ENCODE results near the gene FUT8. TPM values are rescaled to one million over a fixed set of nuclear protein-coding genes. Genes with fewer than 3 reads are reported as not detected.

Gene FUT8
- total and polyA plus RNA-seq, 2 of the 8 experiments (the other 6 are each of a cell fraction or from before 2014, with no cell fraction given), result 10.5 to 25.1 TPM

GRCh38 chr14:65639216-65639615 lies 226.7 kb downstream of the FUT8 start:
- DNase-seq (ENCODE audit: low read depth in 1 of 2, low spot score in 2 of 2), result no peak
- Histone ChIP-seq H3K4me2 (ENCODE audit: insufficient read depth in 1 of 2, low read depth in 2 of 2, low read length in 2 of 2) (no peak overlapping the region), H4K5ac (ENCODE audit: insufficient read length, low read depth, low read length) (no peak overlapping the region), H3K79me2 (ENCODE audit: control insufficient read depth in 1 of 2, insufficient read depth in 2 of 2, low read length in 2 of 2) (no peaks in the 10 kb centered on the region), H3K18ac (ENCODE audit: extremely low read depth, low read length) (no peak overlapping the region), H3K27ac (ENCODE audit: low read depth, low read length) (no peak overlapping the region), H2BK5ac (ENCODE audit: low read depth, low read length) (no peak overlapping the region), H2AK5ac (ENCODE audit: low read depth, low read length) (no peak overlapping the region), H4K8ac (ENCODE audit: extremely low read depth, insufficient read depth, low read length) (no peak overlapping the region), H3K23me2 (ENCODE audit: low read depth, low read length) (no peaks in the 10 kb centered on the region), H3K56ac (replicated peaks; ENCODE audit: insufficient read length, low read depth, low read length) (no peak overlapping the region), H3K4me1 (replicated peaks in 1 of 4; ENCODE audit: control insufficient read depth in 3 of 4, insufficient read depth in 4 of 4, low read length in 3 of 4) (no peaks in the 10 kb centered on the region), H3K14ac (ENCODE audit: insufficient read length) (no peak overlapping the region), H3K4ac (replicated peaks; ENCODE audit: insufficient read length, low read depth, low read length) (no peak overlapping the region), H2BK20ac (ENCODE audit: low read length) (no peak overlapping the region), H2BK15ac (ENCODE audit: low read length) (no peak overlapping the region), H3K79me1 (ENCODE audit: low read depth, low read length) (no peaks in the 10 kb centered on the region), H4K91ac (replicated peaks; ENCODE audit: insufficient read length, low read length) (no peak overlapping the region), H4K20me1 (replicated peaks in 1 of 2; ENCODE audit: control insufficient read depth in 1 of 2, insufficient read depth in 2 of 2, low read length in 2 of 2) (no peaks in the 10 kb centered on the region), H3K4me3 (ENCODE audit: extremely low read depth in 1 of 4, insufficient read depth in 2 of 4, low read depth in 3 of 4, low read length in 4 of 4) (no peak overlapping the region), H3K36me3 (ENCODE audit: control insufficient read depth in 2 of 4, insufficient read depth in 4 of 4, low read length in 3 of 4) (no peaks in the 10 kb centered on the region), H3K9ac (replicated peaks in 1 of 4; ENCODE audit: extremely low read depth in 1 of 4, low read depth in 3 of 4, low read length in 3 of 4) (no peak overlapping the region), H2BK120ac (replicated peaks; ENCODE audit: low read depth, low read length) (no peak overlapping the region), H2AFZ (ENCODE audit: low read length) (no peak overlapping the region), H2BK12ac (ENCODE audit: low read depth, low read length) (no peak overlapping the region), H3K9me3 (ENCODE audit: insufficient read depth in 2 of 2, low read depth in 1 of 2, low read length in 1 of 2) (no peaks in the 10 kb centered on the region), H3K27me3 (replicated peaks in 1 of 4; ENCODE audit: control insufficient read depth in 3 of 4, extremely low read depth in 1 of 4, insufficient read depth in 3 of 4, low read length in 3 of 4) (no peaks in the 10 kb centered on the region), H3K23ac (ENCODE audit: insufficient read length) (no peak overlapping the region)
- no peak for FAIRE-seq
- POLR2A ChIA-PET (ENCODE audit: partially characterized antibody), result no interaction called here
- 85% methylated on average over 1 of the region's 1 CpG; no CpG with 5 or more reads in 1 of the 2 experiments for WGBS, 2 experiments (ENCODE audit: extremely low coverage in 1 of 2, insufficient coverage in 1 of 2, insufficient read length in 1 of 2, insufficient replicate concordance in 2 of 2, low coverage in 1 of 2, low lambda C conversion rate in 2 of 2, missing lambda C conversion rate in 1 of 2)
- CTCF ChIA-PET (ENCODE audit: partially characterized antibody), result interaction anchor here (0.7 to 1.3 kb wide), 3 partner anchors 11 to 135 kb away, joined by 4 read pairs; no protein-coding TSS in a partner anchor
- TF ChIP-seq TBP (IDR thresholded peaks at IDR 0.05; ENCODE audit: low read depth, low read length), result no peak
- TF ChIP-seq FOSL1 (IDR thresholded peaks at IDR 0.05; ENCODE audit: insufficient read depth, low read depth, low read length), result no peak
- TF ChIP-seq CHD1 (IDR thresholded peaks at IDR 0.05; ENCODE audit: low read depth, low read length), result no peak
- TF ChIP-seq GABPA (IDR thresholded peaks at IDR 0.05; ENCODE audit: borderline replicate concordance, insufficient read depth, low read length), result no peak
- TF ChIP-seq POLR2A (IDR thresholded peaks at IDR 0.05; ENCODE audit: control extremely low read depth in 1 of 2, low read depth in 2 of 2, low read length in 2 of 2), result no peak
- TF ChIP-seq CTCF (IDR thresholded peaks at IDR 0.05; ENCODE audit: control extremely low read depth in 1 of 3, insufficient read depth in 1 of 3, low read depth in 1 of 3, low read length in 3 of 3), result no peak
- TF ChIP-seq E2F6 (IDR thresholded peaks at IDR 0.05), result no peak
- no peak for TF ChIP-seq CTBP2 (IDR thresholded peaks at IDR 0.05; ENCODE audit: borderline replicate concordance, insufficient read depth, insufficient read length, low read length)
- no peak for TF ChIP-seq MAFK (IDR thresholded peaks at IDR 0.05; ENCODE audit: low read depth, low read length)
- TF ChIP-seq SRF (IDR thresholded peaks at IDR 0.05; ENCODE audit: low read depth, low read length), result no peak
- TF ChIP-seq BRCA1 (IDR thresholded peaks at IDR 0.05; ENCODE audit: low read depth, low read length), result no peak

Data from H1 (cell line).